Measurements from ENCODE around the gene EFCAB6.

GRCh38 chr22:43533156-43533530 is 279.0 kb downstream of the EFCAB6 start:
- TF ChIP-seq, protein P1, sequence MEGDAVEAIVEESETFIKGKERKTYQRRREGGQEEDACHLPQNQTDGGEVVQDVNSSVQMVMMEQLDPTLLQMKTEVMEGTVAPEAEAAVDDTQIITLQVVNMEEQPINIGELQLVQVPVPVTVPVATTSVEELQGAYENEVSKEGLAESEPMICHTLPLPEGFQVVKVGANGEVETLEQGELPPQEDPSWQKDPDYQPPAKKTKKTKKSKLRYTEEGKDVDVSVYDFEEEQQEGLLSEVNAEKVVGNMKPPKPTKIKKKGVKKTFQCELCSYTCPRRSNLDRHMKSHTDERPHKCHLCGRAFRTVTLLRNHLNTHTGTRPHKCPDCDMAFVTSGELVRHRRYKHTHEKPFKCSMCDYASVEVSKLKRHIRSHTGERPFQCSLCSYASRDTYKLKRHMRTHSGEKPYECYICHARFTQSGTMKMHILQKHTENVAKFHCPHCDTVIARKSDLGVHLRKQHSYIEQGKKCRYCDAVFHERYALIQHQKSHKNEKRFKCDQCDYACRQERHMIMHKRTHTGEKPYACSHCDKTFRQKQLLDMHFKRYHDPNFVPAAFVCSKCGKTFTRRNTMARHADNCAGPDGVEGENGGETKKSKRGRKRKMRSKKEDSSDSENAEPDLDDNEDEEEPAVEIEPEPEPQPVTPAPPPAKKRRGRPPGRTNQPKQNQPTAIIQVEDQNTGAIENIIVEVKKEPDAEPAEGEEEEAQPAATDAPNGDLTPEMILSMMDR (IDR thresholded peaks at IDR 0.05) = no peak
- no peak for TF ChIP-seq POLR2A (IDR thresholded peaks at IDR 0.05)

All from adrenal gland (tissue), 5 donors.